GM06990 (cell line): ENCODE results near the gene C3orf20.

Experiments
- DNase-seq: peaks from one replicate; pipeline ENCODE4 v3.0.0-alpha.2; 2011; ENCODE audit not compliant: insufficient read length; ENCODE audit errors: extremely low read depth
- H3K27me3 ChIP-seq: replicated peaks from 2 replicates; pipeline ENCODE4 v1.6.0; 2011; ENCODE audit warnings: low read length; ENCODE audit not compliant: control insufficient read depth, insufficient read depth
- H3K36me3 ChIP-seq: 2 replicates; pipeline ENCODE4 v1.5.1; 2011; ENCODE audit warnings: low read length; ENCODE audit not compliant: control insufficient read depth, insufficient read depth
- H3K4me3 ChIP-seq: replicated peaks from 2 replicates; pipeline ENCODE4 v1.5.1; 2011; ENCODE audit warnings: low read depth, mild to moderate bottlenecking, control low read depth, low read length
- CTCF ChIP-seq: IDR thresholded peaks from 2 replicates; pipeline ENCODE4 v1.5.1; 2011; ENCODE audit warnings: low read length, control low read depth, mild to moderate bottlenecking, inconsistent platforms; ENCODE audit not compliant: insufficient read depth, poor library complexity, severe bottlenecking

Gene C3orf20

DNA sequence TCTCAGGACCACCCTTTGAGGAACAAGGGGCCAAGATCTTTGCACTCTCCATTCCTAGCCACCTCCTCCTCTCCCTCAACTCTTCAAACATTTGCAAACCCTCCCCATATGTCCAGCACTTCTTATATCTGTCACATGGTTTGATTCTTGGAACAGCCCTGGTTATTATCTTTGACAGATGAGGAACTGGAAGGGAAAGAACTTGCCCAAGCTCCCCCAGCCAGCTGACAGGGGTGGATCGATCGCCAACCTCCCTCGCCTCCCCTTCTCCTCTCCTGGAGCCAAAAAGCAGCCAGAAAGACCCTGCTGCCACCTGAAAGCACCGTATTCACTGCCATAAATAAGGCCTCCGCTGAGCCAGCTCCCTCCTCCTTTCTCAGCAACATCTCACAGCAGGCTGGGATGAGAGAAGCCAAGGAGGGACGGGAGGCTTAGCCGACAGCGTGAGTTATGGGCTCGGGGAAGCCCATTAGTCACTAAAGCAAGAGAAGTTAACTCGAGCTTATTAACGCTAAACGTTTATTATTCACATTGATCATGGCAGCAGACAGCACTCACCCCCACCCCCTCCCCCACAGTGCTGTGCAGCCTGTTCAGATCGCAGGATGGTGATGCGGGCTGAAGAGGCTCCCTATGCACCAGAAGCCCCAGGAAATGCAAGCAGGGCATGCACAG lies 121.6 kb downstream of the C3orf20 start:
- Histone ChIP-seq H3K36me3 (no peaks in the 10 kb centered on the region), H3K27me3 (no peaks in the 10 kb centered on the region), H3K4me3 (no peak overlapping the region)
- TF ChIP-seq CTCF: no peak
- no peak for DNase-seq

GRCh38 chr3:14797731-14798130 lies 122.8 kb downstream of the C3orf20 start:
- H3K27me3 ChIP-seq: no peaks in the 10 kb centered on the region
- H3K36me3 ChIP-seq: no peaks in the 10 kb centered on the region
- H3K4me3 ChIP-seq: no peak overlapping the region
- TF ChIP-seq CTCF: no peak
- DNase-seq: no peak

GRCh38 chr3:14798231-14798630 lies 123.3 kb downstream of the C3orf20 start:
- no peak for TF ChIP-seq CTCF
- no peak for DNase-seq
- no peaks in the 10 kb centered on the region for H3K36me3 ChIP-seq
- no peaks in the 10 kb centered on the region for H3K27me3 ChIP-seq
- H3K4me3 ChIP-seq: no peak overlapping the region

DNA sequence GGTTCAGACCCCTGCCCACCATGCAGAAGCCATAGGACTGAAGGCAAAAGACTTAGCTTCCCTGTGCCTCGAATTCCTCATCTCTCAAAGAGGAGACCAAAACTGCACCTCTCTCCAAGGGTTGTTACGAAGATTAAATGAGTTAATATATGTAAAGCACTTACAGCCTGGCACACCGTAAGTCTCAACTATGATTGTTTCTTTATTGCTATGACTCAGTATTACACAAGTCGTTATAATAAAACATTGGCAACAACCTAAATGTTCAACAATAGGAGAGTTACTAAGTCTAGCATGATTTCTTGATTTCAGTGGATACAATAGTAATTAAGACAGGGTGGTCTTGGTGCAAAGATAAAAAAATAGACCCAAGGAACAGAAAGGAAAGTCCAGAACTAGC lies 124.2 kb downstream of the C3orf20 start:
- H3K36me3 ChIP-seq: no peaks in the 10 kb centered on the region
- no peaks in the 10 kb centered on the region for H3K27me3 ChIP-seq
- DNase-seq: no peak
- TF ChIP-seq CTCF: no peak
- no peak overlapping the region for H3K4me3 ChIP-seq

GRCh38 chr3:14801031-14801430 lies 126.1 kb downstream of the C3orf20 start:
- H3K36me3 ChIP-seq: no peaks in the 10 kb centered on the region
- no peak for TF ChIP-seq CTCF
- DNase-seq: no peak
- H3K4me3 ChIP-seq: no peak overlapping the region
- H3K27me3 ChIP-seq: no peaks in the 10 kb centered on the region
